ENCODE data around the gene PTTG1IP.
A peak's percentile ranks its signal among the peaks of the same experiment; 100 is the strongest.
"Not testable (repeated sequence)": the region's sequence is repeated elsewhere in the genome, so short reads cannot be mapped to it uniquely, and the experiment has no call there.

PTTG1IP gene

DNA sequence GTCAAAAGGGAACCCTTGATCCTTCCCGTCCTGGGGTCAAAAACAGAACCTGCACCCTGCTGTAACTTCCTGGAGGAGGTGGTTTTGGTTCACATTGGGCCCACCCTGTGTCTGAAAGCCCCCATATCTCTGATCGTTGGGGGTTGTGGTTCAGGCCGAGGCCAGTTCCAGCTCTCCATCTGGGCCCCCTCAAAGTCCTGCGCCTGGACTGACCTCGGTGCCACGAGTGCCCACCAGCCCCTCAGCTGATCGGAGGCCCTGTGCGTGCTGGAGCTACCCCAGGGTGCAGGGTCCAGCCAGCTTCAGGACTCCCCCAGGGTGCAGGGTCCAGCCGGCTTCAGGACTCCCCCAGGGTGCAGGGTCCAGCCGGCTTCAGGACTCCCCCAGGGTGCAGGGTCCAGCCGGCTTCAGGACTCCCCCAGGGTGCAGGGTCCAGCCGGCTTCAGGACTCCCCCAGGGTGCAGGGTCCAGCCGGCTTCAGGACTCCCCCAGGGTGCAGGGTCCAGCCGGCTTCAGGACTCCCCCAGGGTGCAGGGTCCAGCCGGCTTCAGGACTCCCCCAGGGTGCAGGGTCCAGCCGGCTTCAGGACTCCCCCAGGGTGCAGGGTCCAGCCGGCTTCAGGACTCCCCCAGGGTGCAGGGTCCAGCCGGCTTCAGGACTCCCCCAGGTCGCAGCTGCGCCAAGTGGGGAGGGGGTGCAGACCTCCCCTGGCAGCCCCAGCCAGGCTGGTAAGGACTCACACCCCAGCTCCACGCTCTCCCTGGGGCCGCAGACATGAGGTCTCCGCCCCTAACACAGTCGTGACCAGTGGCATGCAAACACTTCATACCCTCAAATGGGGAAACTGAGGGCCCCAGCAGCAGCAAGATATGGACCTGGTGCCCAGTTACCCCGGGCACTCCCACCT, 39.3 kb upstream of the PTTG1IP start:
- DNase-seq (ENCODE audit: low spot score in 2 of 2); ATAC-seq (ENCODE audit: low read depth); H3K27me3 Mint-ChIP-seq; H3K9me3 Mint-ChIP-seq; H3K36me3 Mint-ChIP-seq: not testable (repeated sequence)
- peak overlapping the region; percentile 48 for H3K27ac Mint-ChIP-seq
- peak overlapping the region; percentile 49 for H3K4me3 Mint-ChIP-seq
- H3K4me1 Mint-ChIP-seq = peaks cover 42% of the 10 kb centered on the region

- ATAC-seq (ENCODE audit: low read depth) = no peak
- Mint-ChIP-seq H3K36me3 (peaks cover 9% of the 10 kb centered on the region), H3K4me3 (peak overlapping the region; percentile 49), H3K27ac (peak overlapping the region; percentile 48), H3K27me3 (no peaks in the 10 kb centered on the region), H3K4me1 (peaks cover 39% of the 10 kb centered on the region), H3K9me3 (no peaks in the 10 kb centered on the region)
- no peak for DNase-seq (ENCODE audit: low spot score in 2 of 2)
Observed at GRCh38 chr21:44912158-44912473, 38.6 kb upstream of the PTTG1IP start.

DNA sequence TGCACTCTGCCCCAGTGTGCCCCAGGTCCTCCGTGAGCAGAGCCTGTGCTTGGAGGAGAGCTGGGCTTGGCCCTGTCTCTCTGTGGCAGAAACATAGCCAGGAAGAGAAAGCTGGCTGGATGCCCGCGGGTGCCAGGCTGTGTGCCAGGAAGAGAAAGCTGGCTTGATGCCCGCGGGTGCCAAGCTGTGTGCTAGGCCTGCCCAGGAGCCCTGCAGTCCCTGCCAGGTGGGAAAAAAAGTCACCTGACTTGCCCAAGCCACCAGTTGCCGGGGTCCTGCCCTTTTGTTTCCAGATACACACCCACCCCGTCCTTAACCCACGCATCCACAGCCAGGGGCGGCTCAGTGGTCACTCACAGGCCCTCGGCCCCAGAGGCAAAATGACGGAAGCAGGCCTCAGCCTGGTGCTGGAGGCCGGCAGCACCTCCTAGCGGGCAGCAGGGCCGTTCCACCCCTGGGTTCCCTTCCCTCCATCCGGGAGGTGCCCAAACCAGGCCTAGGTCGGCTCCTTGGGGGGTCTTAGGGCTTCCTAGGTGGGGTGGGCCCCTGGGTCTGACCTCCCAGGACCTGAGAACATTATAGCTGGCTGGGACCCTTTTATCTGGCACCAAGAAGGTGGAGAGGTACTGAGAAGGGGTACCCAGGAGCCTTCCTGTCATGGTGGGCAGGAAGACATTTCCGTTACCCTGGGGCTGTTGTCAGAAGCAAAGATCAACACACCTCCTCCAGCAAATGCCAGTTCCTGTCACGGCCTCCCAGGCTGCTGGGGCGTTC, 38.1 kb upstream of the PTTG1IP start:
- Mint-ChIP-seq H3K4me3 (peak overlapping the region; percentile 60), H3K9me3 (no peaks in the 10 kb centered on the region), H3K27me3 (no peaks in the 10 kb centered on the region), H3K4me1 (peaks cover 35% of the 10 kb centered on the region), H3K36me3 (peaks cover 9% of the 10 kb centered on the region), H3K27ac (peak overlapping the region; percentile 48)
- ATAC-seq (ENCODE audit: low read depth) = peak; percentile 48
- DNase-seq (ENCODE audit: low spot score in 2 of 2) = no peak

DNA sequence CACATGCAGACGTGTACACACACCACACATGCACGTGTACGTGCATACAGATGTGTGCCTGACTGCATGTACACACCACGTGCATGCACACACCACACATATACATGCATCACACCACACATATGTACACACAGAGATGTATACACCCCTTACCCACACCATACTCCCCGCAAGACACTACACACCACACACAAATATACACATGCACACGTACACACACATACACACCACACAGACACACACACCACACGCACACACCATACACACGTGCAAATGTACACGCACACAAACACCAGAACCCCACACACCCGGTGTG, 37.5 kb upstream of the PTTG1IP start:
- Mint-ChIP-seq H3K9me3 (no peaks in the 10 kb centered on the region), H3K4me3 (peak overlapping the region; percentile 9), H3K27me3 (no peaks in the 10 kb centered on the region), H3K4me1 (peaks cover 33% of the 10 kb centered on the region), H3K27ac (peak overlapping the region; percentile 48), H3K36me3 (peaks cover 13% of the 10 kb centered on the region)
- no peak for DNase-seq (ENCODE audit: low spot score in 2 of 2)
- no peak for ATAC-seq (ENCODE audit: low read depth)

GRCh38 chr21:44910229-44911067, 37.0 kb upstream of the PTTG1IP start:
- ATAC-seq (ENCODE audit: low read depth) = no peak
- Mint-ChIP-seq H3K36me3 (peaks cover 13% of the 10 kb centered on the region), H3K4me1 (peaks cover 32% of the 10 kb centered on the region), H3K4me3 (no peak overlapping the region), H3K27ac (peak overlapping the region; percentile 48), H3K27me3 (no peaks in the 10 kb centered on the region), H3K9me3 (no peaks in the 10 kb centered on the region)
- no peak for DNase-seq (ENCODE audit: low spot score in 2 of 2)

- Mint-ChIP-seq H3K36me3 (peaks cover 10% of the 10 kb centered on the region), H3K9me3 (no peaks in the 10 kb centered on the region), H3K27me3 (no peaks in the 10 kb centered on the region), H3K4me3 (no peak overlapping the region), H3K4me1 (peaks cover 30% of the 10 kb centered on the region), H3K27ac (no peak overlapping the region)
- ATAC-seq (ENCODE audit: low read depth) (no peak), DNase-seq (ENCODE audit: low spot score in 2 of 2) (no peak)
Observed at GRCh38 chr21:44909719-44910118, 36.2 kb upstream of the PTTG1IP start.

DNA sequence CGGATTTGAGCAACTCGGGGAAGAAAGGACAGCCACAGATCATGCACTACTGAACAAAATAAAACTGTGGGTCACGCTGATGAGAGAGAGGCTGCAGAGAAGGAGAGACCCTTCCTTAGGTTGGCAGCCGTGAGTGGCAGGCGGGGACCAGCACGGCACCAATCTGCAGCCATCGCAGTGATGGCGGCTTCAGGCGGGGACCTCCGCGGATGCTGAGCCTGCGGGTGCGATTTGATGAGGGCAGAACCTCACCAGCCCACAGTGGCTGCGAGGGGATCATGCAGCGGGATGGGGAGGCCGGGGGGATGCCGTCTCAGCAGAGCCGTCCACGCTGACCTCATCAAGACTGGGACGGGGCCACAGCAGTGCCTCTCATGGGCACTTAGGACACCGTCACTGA, 35.4 kb upstream of the PTTG1IP start:
- peaks cover 31% of the 10 kb centered on the region for H3K4me1 Mint-ChIP-seq
- no peaks in the 10 kb centered on the region for H3K27me3 Mint-ChIP-seq
- H3K9me3 Mint-ChIP-seq = no peaks in the 10 kb centered on the region
- ATAC-seq (ENCODE audit: low read depth) (no peak), DNase-seq (ENCODE audit: low spot score in 2 of 2) (no peak)
- H3K27ac Mint-ChIP-seq = peak overlapping the region; percentile 80
- no peak overlapping the region for H3K4me3 Mint-ChIP-seq
- H3K36me3 Mint-ChIP-seq = peaks cover 17% of the 10 kb centered on the region

DNA sequence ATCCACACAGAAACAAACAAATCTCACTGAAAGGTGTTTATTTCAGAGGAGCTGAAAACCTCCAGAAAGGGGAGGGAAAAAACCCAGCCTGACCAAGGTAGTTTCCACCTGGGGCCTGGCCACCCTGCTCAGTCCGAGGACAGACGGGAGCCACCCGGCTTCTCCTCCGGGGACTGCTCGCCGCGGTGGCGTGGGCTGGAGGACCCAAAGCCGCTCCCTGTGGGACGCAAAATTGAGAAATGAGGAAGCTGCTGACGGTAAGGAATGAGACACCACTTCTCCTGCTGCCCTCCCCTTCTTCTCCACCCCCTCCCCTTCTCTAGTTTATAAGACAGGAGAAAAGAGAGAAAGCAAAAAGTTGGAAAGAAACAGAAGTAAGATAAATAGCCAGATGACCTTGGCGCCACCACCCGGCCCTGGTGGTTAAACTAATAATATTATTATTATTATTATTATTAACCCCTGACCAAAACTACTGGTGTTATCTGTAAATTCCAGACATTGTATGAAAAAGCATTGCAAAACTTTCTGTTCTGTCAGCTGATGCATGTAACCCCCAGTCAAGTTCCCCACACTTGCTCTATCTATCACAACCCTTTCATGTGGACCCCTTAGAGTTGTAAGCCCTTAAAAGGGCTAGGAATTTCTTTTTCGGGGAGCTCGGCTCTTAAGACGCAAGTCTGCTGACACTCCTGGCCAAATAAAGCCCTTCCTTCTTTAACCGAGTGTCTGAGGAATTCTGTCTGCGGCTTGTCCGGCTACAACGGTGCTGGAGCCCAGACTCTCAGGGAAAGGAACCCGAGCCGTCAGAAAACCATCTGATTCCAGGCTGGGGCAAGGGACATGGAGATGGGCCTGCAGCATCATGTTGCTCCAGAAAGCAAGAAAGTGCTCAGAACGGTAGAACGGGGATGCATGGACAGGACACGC, 34.7 kb upstream of the PTTG1IP start:
- Mint-ChIP-seq H3K27me3 (no peaks in the 10 kb centered on the region), H3K4me1 (peaks cover 30% of the 10 kb centered on the region), H3K9me3 (no peaks in the 10 kb centered on the region), H3K36me3 (peaks cover 18% of the 10 kb centered on the region), H3K4me3 (peak overlapping the region; percentile 55), H3K27ac (peak overlapping the region; percentile 69)
- no peak for DNase-seq (ENCODE audit: low spot score in 2 of 2)
- peak; percentile 39 for ATAC-seq (ENCODE audit: low read depth)

GRCh38 chr21:44907225-44907965, 33.9 kb upstream of the PTTG1IP start:
- ATAC-seq (ENCODE audit: low read depth) = peak; percentile 64
- no peaks in the 10 kb centered on the region for H3K9me3 Mint-ChIP-seq
- peak overlapping the region; percentile 55 for H3K4me3 Mint-ChIP-seq
- no peaks in the 10 kb centered on the region for H3K27me3 Mint-ChIP-seq
- H3K36me3 Mint-ChIP-seq = peaks cover 24% of the 10 kb centered on the region
- peak overlapping the region; percentile 69 for H3K27ac Mint-ChIP-seq
- H3K4me1 Mint-ChIP-seq = peaks cover 32% of the 10 kb centered on the region
- DNase-seq (ENCODE audit: low spot score in 2 of 2) = no peak

DNA sequence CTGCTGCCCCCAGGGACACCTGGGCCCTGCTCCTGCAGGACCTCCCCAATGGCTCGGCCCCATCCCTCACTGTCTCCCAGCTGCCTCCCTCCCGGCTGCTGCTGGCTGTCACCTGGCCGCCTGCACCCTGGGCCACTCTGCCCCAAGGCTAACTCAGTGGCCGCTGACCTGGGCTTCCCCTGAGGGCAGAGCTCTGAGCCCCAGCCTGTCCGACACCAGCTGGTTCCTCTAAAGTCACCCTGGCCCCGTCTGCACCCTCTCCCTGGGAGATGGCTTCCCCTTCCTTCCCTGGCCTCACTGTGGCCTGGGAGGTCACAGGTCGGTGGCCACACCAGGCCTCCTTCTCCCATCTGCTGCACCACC, 32.2 kb upstream of the PTTG1IP start:
- Mint-ChIP-seq H3K4me1 (peaks cover 23% of the 10 kb centered on the region), H3K27me3 (no peaks in the 10 kb centered on the region), H3K27ac (no peak overlapping the region), H3K9me3 (no peaks in the 10 kb centered on the region), H3K36me3 (peaks cover 34% of the 10 kb centered on the region), H3K4me3 (no peak overlapping the region)
- DNase-seq (ENCODE audit: low spot score in 2 of 2) (no peak), ATAC-seq (ENCODE audit: low read depth) (no peak)

- H3K27me3 Mint-ChIP-seq = no peaks in the 10 kb centered on the region
- peaks cover 37% of the 10 kb centered on the region for H3K36me3 Mint-ChIP-seq
- H3K27ac Mint-ChIP-seq = no peak overlapping the region
Observed at GRCh38 chr21:44905016-44905727, 31.7 kb upstream of the PTTG1IP start.

DNA sequence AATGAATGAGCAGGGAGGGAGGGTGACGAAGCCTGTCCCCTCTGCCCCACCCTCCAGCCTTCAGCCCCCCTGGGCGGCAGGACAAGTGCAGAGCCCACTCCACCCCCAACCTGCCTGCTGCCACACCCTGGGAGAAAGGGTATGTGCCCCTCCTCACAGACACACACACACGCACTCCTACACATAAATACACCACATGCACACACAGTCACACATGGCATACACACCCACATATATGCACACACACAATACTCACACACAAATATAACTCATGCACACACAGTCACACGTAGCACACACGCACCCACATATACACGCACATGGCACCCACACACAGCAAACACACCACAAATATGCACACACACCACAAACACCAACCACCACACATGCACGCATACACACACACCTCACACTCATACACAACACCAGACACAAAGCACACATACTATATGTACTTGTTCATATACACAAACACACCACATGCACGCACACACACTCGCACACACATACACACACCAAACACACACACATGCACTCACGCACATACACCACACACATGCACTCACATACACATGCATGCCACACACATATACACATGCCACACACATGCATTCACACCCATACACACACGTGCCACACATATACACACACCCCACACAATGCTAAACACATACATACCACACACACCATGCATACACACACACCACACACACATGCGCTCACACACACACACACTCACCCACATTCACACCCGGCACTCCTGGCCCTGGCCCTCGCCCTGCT, 30.8 kb upstream of the PTTG1IP start:
- peak overlapping the region; percentile 2 for H3K27ac Mint-ChIP-seq
- H3K27me3 Mint-ChIP-seq = no peaks in the 10 kb centered on the region
- ATAC-seq (ENCODE audit: low read depth) (no peak), DNase-seq (ENCODE audit: low spot score in 2 of 2) (no peak)
- H3K36me3 Mint-ChIP-seq = peaks cover 40% of the 10 kb centered on the region
- H3K4me1 Mint-ChIP-seq = peaks cover 21% of the 10 kb centered on the region
- no peak overlapping the region for H3K4me3 Mint-ChIP-seq
- no peaks in the 10 kb centered on the region for H3K9me3 Mint-ChIP-seq

More at GRCh38 chr21:44905016-44905727, 31.7 kb upstream of the PTTG1IP start:
- ATAC-seq (ENCODE audit: low read depth) = no peak
- Mint-ChIP-seq H3K4me1 (peaks cover 23% of the 10 kb centered on the region), H3K4me3 (no peak overlapping the region), H3K9me3 (no peaks in the 10 kb centered on the region)
- DNase-seq (ENCODE audit: low spot score in 2 of 2) = no peak

Measured in memory B cell (primary cell).